HUES64 (cell line): ENCODE data around the gene TYK2.

Experiments used
- H3K27ac ChIP-seq: 2 replicates; pipeline ENCODE4 v1.7.0; 2013; ENCODE audit warnings: low read depth, low read length, inconsistent platforms
- H3K27me3 ChIP-seq: 2 replicates; pipeline ENCODE4 v1.6.1; 2013; ENCODE audit warnings: mild to moderate bottlenecking, low read length; ENCODE audit not compliant: insufficient read depth
- H3K36me3 ChIP-seq: 2 replicates; pipeline ENCODE4 v1.6.1; 2013; ENCODE audit warnings: mild to moderate bottlenecking, low read length; ENCODE audit not compliant: insufficient read depth
- H3K4me1 ChIP-seq: 2 replicates; pipeline ENCODE4 v1.6.1; 2013; ENCODE audit warnings: mild to moderate bottlenecking, low read length, moderate library complexity; ENCODE audit not compliant: insufficient read depth
- H3K4me3 ChIP-seq: 2 replicates; pipeline ENCODE4 v1.5.1; 2013; ENCODE audit warnings: mild to moderate bottlenecking, low read length, moderate library complexity
- H3K9ac ChIP-seq: 2 replicates; pipeline ENCODE4 v1.6.1; 2013; ENCODE audit warnings: mild to moderate bottlenecking, low read depth, low read length
- H3K9me3 ChIP-seq: 2 replicates; pipeline ENCODE4 v1.6.1; 2013; ENCODE audit warnings: low read depth, low read length; ENCODE audit not compliant: insufficient read depth
- WGBS: fragments of 150-250, 120-280 bp; methylation state at CpG from one replicate; pipeline ENCODE4 v1.1.7; 2013; ENCODE audit warnings: missing lambda C conversion rate; 5-methylcytosine and 5-hydroxymethylcytosine counted together

The TYK2 gene

GRCh38 chr19:10332158-10332964 is 48.0 kb downstream of the TYK2 start:
- peaks cover 10% of the 10 kb centered on the region; the same call in 1 of the 2 replicates for H3K27me3 ChIP-seq
- H3K9ac ChIP-seq, result peak overlapping the region; percentile 92
- peak overlapping the region; percentile 82 for H3K4me3 ChIP-seq
- WGBS, result 42% methylated on average over 18 of the region's 18 CpGs
- peak overlapping the region; percentile 89; the same call in 1 of the 2 replicates for H3K27ac ChIP-seq
- 0 out of 2 replicates have a peak, but pooled peaks cover 3% of the 10 kb centered on the region for H3K4me1 ChIP-seq
- no peaks in the 10 kb centered on the region for H3K9me3 ChIP-seq
- H3K36me3 ChIP-seq, result peaks cover 39% of the 10 kb centered on the region

GRCh38 chr19:10329555-10329954 is 50.8 kb downstream of the TYK2 start:
- 0 out of 2 replicates have a peak, but pooled peaks cover 3% of the 10 kb centered on the region for H3K4me1 ChIP-seq
- H3K9me3 ChIP-seq, result no peaks in the 10 kb centered on the region
- H3K4me3 ChIP-seq, result no peak overlapping the region
- peaks cover 65% of the 10 kb centered on the region for H3K36me3 ChIP-seq
- H3K9ac ChIP-seq, result no peak overlapping the region
- 94% methylated on average over 13 of the region's 13 CpGs for WGBS
- no peak overlapping the region for H3K27ac ChIP-seq
- H3K27me3 ChIP-seq, result peaks cover 5% of the 10 kb centered on the region; the same call in 1 of the 2 replicates

GRCh38 chr19:10328558-10329429 is 51.6 kb downstream of the TYK2 start:
- Histone ChIP-seq H3K4me1 (0 out of 2 replicates have a peak, but pooled peaks cover 3% of the 10 kb centered on the region), H3K36me3 (peaks cover 72% of the 10 kb centered on the region), H3K9me3 (no peaks in the 10 kb centered on the region), H3K9ac (no peak overlapping the region), H3K4me3 (no peak overlapping the region), H3K27ac (no peak overlapping the region), H3K27me3 (no peaks in the 10 kb centered on the region)
- WGBS, result 97% methylated on average over 41 of the region's 41 CpGs

- H3K9ac ChIP-seq, result no peak overlapping the region
- peaks cover 82% of the 10 kb centered on the region for H3K36me3 ChIP-seq
- H3K4me1 ChIP-seq, result 0 out of 2 replicates have a peak, but pooled peaks cover 3% of the 10 kb centered on the region
- no peak overlapping the region for H3K4me3 ChIP-seq
- 96% methylated on average over 7 of the region's 7 CpGs for WGBS
- H3K27me3 ChIP-seq, result no peaks in the 10 kb centered on the region
- no peaks in the 10 kb centered on the region for H3K9me3 ChIP-seq
- no peak overlapping the region for H3K27ac ChIP-seq
These were observed 52.6 kb downstream of the TYK2 start for GRCh38 chr19:10327793-10328192.

- Histone ChIP-seq H3K4me1 (no peaks in the 10 kb centered on the region), H3K4me3 (no peak overlapping the region), H3K9ac (no peak overlapping the region), H3K27me3 (no peaks in the 10 kb centered on the region), H3K27ac (no peak overlapping the region), H3K36me3 (peaks cover 96% of the 10 kb centered on the region), H3K9me3 (no peaks in the 10 kb centered on the region)
- WGBS, result 96% methylated on average over 8 of the region's 8 CpGs
These were observed 54.6 kb downstream of the TYK2 start for GRCh38 chr19:10325732-10326131.

- Histone ChIP-seq H3K4me1 (no peaks in the 10 kb centered on the region), H3K36me3 (peaks cover 90% of the 10 kb centered on the region), H3K27me3 (no peaks in the 10 kb centered on the region), H3K4me3 (no peak overlapping the region), H3K9me3 (no peaks in the 10 kb centered on the region), H3K27ac (no peak overlapping the region), H3K9ac (no peak overlapping the region)
- 94% methylated on average over 19 of the region's 19 CpGs for WGBS
These were observed 58.2 kb downstream of the TYK2 start for GRCh38 chr19:10321874-10322835.

- WGBS, result 96% methylated on average over 11 of the region's 11 CpGs
- 0 out of 2 replicates have a peak, but pooled peaks cover under 1% of the 10 kb centered on the region for H3K4me1 ChIP-seq
- H3K27ac ChIP-seq, result no peak overlapping the region
These were observed 59.0 kb downstream of the TYK2 start for GRCh38 chr19:10321417-10321797.

GRCh38 chr19:10320602-10321416 is 59.6 kb downstream of the TYK2 start:
- Histone ChIP-seq H3K9me3 (no peaks in the 10 kb centered on the region), H3K36me3 (peaks cover 83% of the 10 kb centered on the region), H3K4me1 (peaks cover 6% of the 10 kb centered on the region; the same call in 1 of the 2 replicates), H3K9ac (no peak overlapping the region), H3K4me3 (no peak overlapping the region), H3K27ac (no peak overlapping the region), H3K27me3 (no peaks in the 10 kb centered on the region)
- WGBS, result 94% methylated on average over 31 of the region's 32 CpGs

More at GRCh38 chr19:10321417-10321797, 59.0 kb downstream of the TYK2 start:
- H3K36me3 ChIP-seq, result peaks cover 86% of the 10 kb centered on the region
- H3K9ac ChIP-seq, result no peak overlapping the region
- no peaks in the 10 kb centered on the region for H3K9me3 ChIP-seq
- H3K27me3 ChIP-seq, result no peaks in the 10 kb centered on the region
- H3K4me3 ChIP-seq, result no peak overlapping the region

GRCh38 chr19:10318807-10319682 is 61.3 kb downstream of the TYK2 start:
- 95% methylated on average over 13 of the region's 13 CpGs for WGBS
- Histone ChIP-seq H3K4me1 (peaks cover 6% of the 10 kb centered on the region; the same call in 1 of the 2 replicates), H3K27me3 (no peaks in the 10 kb centered on the region), H3K4me3 (no peak overlapping the region), H3K9ac (no peak overlapping the region), H3K9me3 (no peaks in the 10 kb centered on the region), H3K27ac (no peak overlapping the region), H3K36me3 (peaks cover 65% of the 10 kb centered on the region)
